ENCODE results near the gene SCFD1. TPM values are rescaled to one million over a fixed set of nuclear protein-coding genes. Genes with fewer than 3 reads are reported as not detected.
A peak's percentile ranks its signal among the peaks of the same experiment; 100 is the strongest.

The SCFD1 gene
- polyA plus RNA-seq, 6 donors from 2014 or later = 55.0 to 78.4 (median 66.6) TPM

GRCh38 chr14:30708157-30708556 lies 86.0 kb downstream of the SCFD1 start:
- no peak for DNase-seq

GRCh38 chr14:30709201-30709600 lies 87.1 kb downstream of the SCFD1 start:
- no peak for DNase-seq
- Mint-ChIP-seq H3K4me1 (no peaks in the 10 kb centered on the region), H3K4me3 (no peak overlapping the region), H3K27me3 (no peaks in the 10 kb centered on the region), H3K27ac (peak overlapping the region in 1 of 6 donors; percentile 60), H3K9me3 (no peaks in the 10 kb centered on the region), H3K36me3 (peaks cover 13 to 23% of the 10 kb centered on the region in 2 donors)
- no peak for ATAC-seq (ENCODE audit: low read depth in 2 of 2)

More at GRCh38 chr14:30708157-30708556, 86.0 kb downstream of the SCFD1 start:
- Mint-ChIP-seq H3K9me3 (no peaks in the 10 kb centered on the region), H3K27me3 (no peaks in the 10 kb centered on the region), H3K36me3 (peaks cover 13 to 26% of the 10 kb centered on the region in 2 donors), H3K27ac (peak overlapping the region in 1 of 6 donors; percentile 2), H3K4me1 (no peaks in the 10 kb centered on the region), H3K4me3 (no peak overlapping the region)
- no peak for ATAC-seq (ENCODE audit: low read depth in 2 of 2)

GRCh38 chr14:30710876-30711275 lies 88.8 kb downstream of the SCFD1 start:
- peak overlapping the region in 1 of 6 donors; percentile 9 for H3K27ac Mint-ChIP-seq
- H3K27me3 Mint-ChIP-seq = no peaks in the 10 kb centered on the region
- H3K9me3 Mint-ChIP-seq = no peaks in the 10 kb centered on the region
- H3K36me3 Mint-ChIP-seq = peaks cover 11 to 13% of the 10 kb centered on the region in 2 donors
- DNase-seq (no peak), ATAC-seq (ENCODE audit: low read depth in 2 of 2) (no peak)
- no peak overlapping the region for H3K4me3 Mint-ChIP-seq
- no peaks in the 10 kb centered on the region for H3K4me1 Mint-ChIP-seq

GRCh38 chr14:30719137-30719536 lies 97.0 kb downstream of the SCFD1 start:
- Mint-ChIP-seq H3K27me3 (no peaks in the 10 kb centered on the region), H3K4me1 (no peaks in the 10 kb centered on the region), H3K9me3 (peaks cover 0 to 3% (median 0%) of the 10 kb centered on the region in 7 donors), H3K4me3 (no peak overlapping the region), H3K36me3 (peaks cover 19 to 30% of the 10 kb centered on the region in 2 donors), H3K27ac (no peak overlapping the region)
- no peak for ATAC-seq (ENCODE audit: low read depth in 2 of 2)
- no peak for DNase-seq

- H3K27me3 Mint-ChIP-seq = no peaks in the 10 kb centered on the region
- ATAC-seq (ENCODE audit: low read depth in 2 of 2) (no peak), DNase-seq (no peak)
- H3K9me3 Mint-ChIP-seq = peaks cover 0 to 9% (median 5%) of the 10 kb centered on the region in 7 donors
- no peak overlapping the region for H3K4me3 Mint-ChIP-seq
- peaks cover 12 to 15% (median 13%) of the 10 kb centered on the region in 3 donors for H3K4me1 Mint-ChIP-seq
- H3K27ac Mint-ChIP-seq = peak overlapping the region in 5 of 6 donors; percentile 31 to 73 (median 46)
- peaks cover 48 to 49% of the 10 kb centered on the region in 2 donors for H3K36me3 Mint-ChIP-seq
Measured at GRCh38 chr14:30725763-30726162, 103.6 kb downstream of the SCFD1 start.

GRCh38 chr14:30728471-30728870 lies 106.4 kb downstream of the SCFD1 start:
- DNase-seq (no peak), ATAC-seq (ENCODE audit: low read depth in 2 of 2) (no peak)
- Mint-ChIP-seq H3K4me1 (peaks cover 12 to 15% (median 13%) of the 10 kb centered on the region in 3 donors), H3K9me3 (peaks cover 0 to 9% (median 4%) of the 10 kb centered on the region in 7 donors), H3K27me3 (no peaks in the 10 kb centered on the region), H3K4me3 (no peak overlapping the region), H3K27ac (peak overlapping the region in 2 of 6 donors; percentile 52 to 54), H3K36me3 (peaks cover 37 to 41% of the 10 kb centered on the region in 2 donors)

GRCh38 chr14:30737916-30738315 lies 115.8 kb downstream of the SCFD1 start:
- Mint-ChIP-seq H3K27me3 (no peaks in the 10 kb centered on the region), H3K36me3 (peaks cover 0 to 7% of the 10 kb centered on the region in 2 donors), H3K4me3 (no peak overlapping the region), H3K4me1 (no peaks in the 10 kb centered on the region), H3K27ac (peak overlapping the region in 2 of 6 donors; percentile 52 to 85), H3K9me3 (peaks cover 0 to 2% (median 0%) of the 10 kb centered on the region in 7 donors)
- no peak for DNase-seq
- no peak for ATAC-seq (ENCODE audit: low read depth in 2 of 2)

- DNase-seq (no peak), ATAC-seq (ENCODE audit: low read depth in 2 of 2) (no peak)
- Mint-ChIP-seq H3K27me3 (no peaks in the 10 kb centered on the region), H3K4me1 (no peaks in the 10 kb centered on the region), H3K9me3 (peaks cover 0 to 2% (median 0%) of the 10 kb centered on the region in 7 donors), H3K4me3 (no peak overlapping the region), H3K27ac (peak overlapping the region in 1 of 6 donors; percentile 36), H3K36me3 (peaks cover 0 to 7% of the 10 kb centered on the region in 2 donors)
Measured at GRCh38 chr14:30738978-30739377, 116.9 kb downstream of the SCFD1 start.

GRCh38 chr14:30748343-30748742 lies 126.2 kb downstream of the SCFD1 start:
- no peak for ATAC-seq (ENCODE audit: low read depth in 2 of 2)
- H3K27me3 Mint-ChIP-seq = peaks cover 0 to 9% (median 7%) of the 10 kb centered on the region in 3 donors
- no peaks in the 10 kb centered on the region for H3K4me1 Mint-ChIP-seq
- no peak overlapping the region for H3K4me3 Mint-ChIP-seq
- no peak for DNase-seq
- no peak overlapping the region for H3K27ac Mint-ChIP-seq
- no peaks in the 10 kb centered on the region for H3K9me3 Mint-ChIP-seq
- H3K36me3 Mint-ChIP-seq = no peaks in the 10 kb centered on the region

DNA sequence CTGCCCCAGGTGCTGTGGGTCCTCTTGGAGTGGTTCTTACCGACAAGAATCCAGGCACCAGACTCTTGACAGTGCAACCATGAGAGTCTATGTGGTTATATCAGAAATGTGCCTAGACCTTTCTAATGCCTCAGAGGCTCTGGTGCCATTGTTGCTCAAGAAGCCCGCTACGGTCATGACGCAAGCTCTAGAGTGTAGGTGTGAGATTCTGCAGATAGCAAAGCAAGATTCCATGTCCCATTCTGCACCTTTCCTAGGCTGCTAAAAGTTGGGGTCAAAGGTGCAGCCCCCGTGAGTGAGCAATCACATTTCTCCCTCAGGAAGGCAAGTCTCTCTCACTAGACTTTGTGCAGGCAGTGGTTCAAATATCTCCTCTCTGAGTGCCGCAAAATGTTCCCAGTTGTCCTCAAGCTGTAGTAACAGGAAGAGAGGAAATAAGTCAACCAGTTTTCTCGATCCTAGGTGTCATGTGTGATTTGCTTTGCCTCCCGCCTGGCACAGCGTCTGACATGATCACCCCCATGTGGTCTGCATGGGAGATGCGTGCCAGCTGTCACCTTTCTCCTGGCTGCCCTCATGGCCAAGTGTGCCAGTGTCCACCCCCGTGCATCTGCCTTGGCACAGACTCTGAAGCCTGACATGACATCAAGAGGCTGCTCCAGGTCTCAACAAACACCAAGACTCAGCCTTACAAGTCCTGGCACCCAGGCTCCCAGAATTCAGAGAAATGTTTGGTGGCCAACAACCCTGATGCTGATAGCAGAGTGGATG lies 129.7 kb downstream of the SCFD1 start:
- H3K36me3 Mint-ChIP-seq = no peaks in the 10 kb centered on the region
- no peaks in the 10 kb centered on the region for H3K4me1 Mint-ChIP-seq
- ATAC-seq (ENCODE audit: low read depth in 2 of 2) = no peak
- peaks cover 7 to 24% (median 10%) of the 10 kb centered on the region in 3 donors for H3K27me3 Mint-ChIP-seq
- no peaks in the 10 kb centered on the region for H3K9me3 Mint-ChIP-seq
- no peak for DNase-seq
- no peak overlapping the region for H3K27ac Mint-ChIP-seq
- no peak overlapping the region for H3K4me3 Mint-ChIP-seq

GRCh38 chr14:30753452-30753851 lies 131.3 kb downstream of the SCFD1 start:
- DNase-seq = no peak
- Mint-ChIP-seq H3K9me3 (no peaks in the 10 kb centered on the region), H3K4me3 (no peak overlapping the region), H3K36me3 (no peaks in the 10 kb centered on the region), H3K27me3 (peaks cover 12 to 24% (median 14%) of the 10 kb centered on the region in 3 donors), H3K4me1 (no peaks in the 10 kb centered on the region), H3K27ac (no peak overlapping the region)
- no peak for ATAC-seq (ENCODE audit: low read depth in 2 of 2)

DNA sequence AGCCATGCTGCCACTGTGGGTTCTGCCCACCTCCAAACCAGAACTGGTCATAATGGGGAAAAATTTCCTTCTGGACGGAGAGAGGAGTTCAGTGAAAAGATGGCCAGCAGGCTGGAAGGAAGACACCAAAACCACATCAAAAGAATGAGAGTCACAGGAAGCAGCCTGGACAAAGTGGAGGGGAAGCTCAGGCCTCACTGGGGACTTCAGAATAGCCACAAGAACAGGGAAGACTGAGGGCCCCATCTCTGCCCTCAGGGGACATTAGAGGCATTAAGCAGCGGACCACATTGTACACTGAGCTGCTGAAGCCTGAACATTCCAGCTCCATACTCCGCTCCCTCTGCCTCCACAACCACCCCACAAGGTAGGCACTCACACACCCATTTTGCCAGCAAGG lies 132.7 kb downstream of the SCFD1 start:
- Mint-ChIP-seq H3K4me1 (no peaks in the 10 kb centered on the region), H3K27me3 (peaks cover 12 to 28% (median 14%) of the 10 kb centered on the region in 3 donors), H3K27ac (no peak overlapping the region), H3K36me3 (no peaks in the 10 kb centered on the region), H3K9me3 (no peaks in the 10 kb centered on the region), H3K4me3 (no peak overlapping the region)
- ATAC-seq (ENCODE audit: low read depth in 2 of 2) (no peak), DNase-seq (no peak)

DNA sequence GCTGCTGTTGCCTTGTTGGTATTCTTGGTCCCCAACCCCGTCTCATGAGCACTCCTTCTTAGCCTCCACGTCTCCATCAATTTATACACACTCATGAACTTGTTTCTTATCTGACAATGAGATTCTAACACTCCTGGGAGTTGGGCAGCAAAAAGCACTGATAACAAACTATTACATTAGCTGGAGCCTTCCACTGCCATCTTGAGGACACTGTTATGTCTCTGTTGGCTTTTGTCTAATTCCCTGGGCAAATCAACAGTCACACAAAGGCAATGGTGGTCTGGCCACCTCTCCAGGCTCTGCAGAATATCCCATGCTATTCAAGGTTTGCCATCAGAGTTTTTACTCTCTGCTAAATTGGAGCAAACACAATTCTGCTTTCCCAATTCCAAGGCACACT lies 134.5 kb downstream of the SCFD1 start:
- DNase-seq (no peak), ATAC-seq (ENCODE audit: low read depth in 2 of 2) (no peak)
- Mint-ChIP-seq H3K4me3 (no peak overlapping the region), H3K9me3 (peaks cover 0 to 10% (median under 1%) of the 10 kb centered on the region in 7 donors), H3K27me3 (peaks cover 14 to 31% (median 21%) of the 10 kb centered on the region in 3 donors), H3K36me3 (no peaks in the 10 kb centered on the region), H3K27ac (no peak overlapping the region), H3K4me1 (no peaks in the 10 kb centered on the region)

DNA sequence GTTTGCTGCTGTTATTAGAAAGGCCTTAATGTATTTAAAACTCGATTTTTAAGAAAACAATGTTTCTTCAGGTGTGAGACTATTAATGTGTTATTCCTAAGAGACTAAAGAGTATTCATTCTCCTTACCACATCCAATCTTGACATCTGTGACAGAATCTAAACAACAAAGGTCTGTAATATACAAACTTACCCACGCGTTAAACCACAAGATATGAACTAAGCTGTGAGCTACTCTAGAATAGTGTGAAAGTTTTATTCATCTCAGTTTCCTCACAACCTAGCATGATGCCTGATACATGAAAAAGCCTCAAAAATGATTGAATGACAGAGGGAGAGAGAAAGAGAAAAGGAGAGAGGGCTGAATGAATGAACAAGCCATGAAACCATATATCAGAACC lies 135.0 kb downstream of the SCFD1 start:
- no peaks in the 10 kb centered on the region for H3K36me3 Mint-ChIP-seq
- peaks cover 14 to 26% (median 23%) of the 10 kb centered on the region in 3 donors for H3K27me3 Mint-ChIP-seq
- DNase-seq (no peak), ATAC-seq (ENCODE audit: low read depth in 2 of 2) (no peak)
- H3K4me1 Mint-ChIP-seq = no peaks in the 10 kb centered on the region
- peaks cover 0 to 15% (median 5%) of the 10 kb centered on the region in 7 donors for H3K9me3 Mint-ChIP-seq
- no peak overlapping the region for H3K27ac Mint-ChIP-seq
- H3K4me3 Mint-ChIP-seq = no peak overlapping the region
